Subcutaneous adipose tissue (tissue), 4 donors: ENCODE measurements around the gene ELMO1. TPM values are rescaled to one million over a fixed set of nuclear protein-coding genes. Genes with fewer than 3 reads are reported as not detected.

ENCODE experiments used
- CTCF ChIP-seq: fragments of 450-650 bp; IDR thresholded peaks from one replicate; pipeline ENCODE4 v1.5.1; 2016; ENCODE audit warnings: low read depth, mild to moderate bottlenecking, control low read depth, antibody characterized with exemption, moderate library complexity
- total RNA-seq, 4 donors: library from RNA; depleted of rRNA; stranded (reverse); fragments of >200 nt; gene quantifications; one replicate each; pipeline ENCODE4 v1.1.0, GENCODE V29; 2016

The ELMO1 gene
- total RNA-seq, 4 donors from 2014 or later, result 97.1 to 129 (median 126) TPM

- no peak for TF ChIP-seq CTCF
Measured at GRCh38 chr7:37149773-37150124, 298.9 kb downstream of the ELMO1 start.

DNA sequence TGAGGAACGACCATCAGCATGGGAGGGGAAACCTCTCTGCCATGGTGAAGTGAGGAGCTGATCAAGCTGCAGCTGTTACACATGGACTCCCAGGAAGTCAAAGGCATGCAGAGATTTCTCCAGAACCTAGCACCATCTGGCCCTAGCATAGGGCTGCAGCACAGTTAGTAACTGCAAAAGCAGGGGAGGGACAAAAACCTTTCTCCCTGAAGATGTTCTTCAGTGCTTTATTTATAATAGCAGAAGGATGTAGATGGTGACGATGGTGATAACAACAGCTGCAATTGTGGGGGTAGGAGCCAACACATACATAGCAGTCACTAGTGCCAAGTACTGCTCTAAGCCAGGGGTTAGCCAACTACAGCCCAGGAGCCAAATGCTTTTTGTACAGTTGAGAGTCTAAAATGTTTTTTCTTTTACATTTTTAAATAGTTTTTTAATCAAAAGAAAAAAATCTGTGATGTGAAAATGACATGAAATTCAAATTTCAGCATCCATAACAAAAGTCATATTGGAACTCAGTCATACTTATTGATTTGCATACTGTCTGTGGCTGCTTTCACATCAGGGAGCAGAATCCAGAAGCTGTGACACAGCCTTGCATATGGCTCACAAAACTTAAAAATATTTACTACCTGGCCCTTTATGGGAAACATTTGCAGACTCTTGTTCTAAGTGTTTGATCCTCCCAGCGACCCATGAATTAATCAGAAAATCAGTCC lies 299.5 kb downstream of the ELMO1 start:
- TF ChIP-seq CTCF, result no peak

GRCh38 chr7:37145682-37146081 lies 303.0 kb downstream of the ELMO1 start:
- TF ChIP-seq CTCF, result no peak

- no peak for TF ChIP-seq CTCF
Measured at GRCh38 chr7:37144423-37144822, 304.2 kb downstream of the ELMO1 start.

DNA sequence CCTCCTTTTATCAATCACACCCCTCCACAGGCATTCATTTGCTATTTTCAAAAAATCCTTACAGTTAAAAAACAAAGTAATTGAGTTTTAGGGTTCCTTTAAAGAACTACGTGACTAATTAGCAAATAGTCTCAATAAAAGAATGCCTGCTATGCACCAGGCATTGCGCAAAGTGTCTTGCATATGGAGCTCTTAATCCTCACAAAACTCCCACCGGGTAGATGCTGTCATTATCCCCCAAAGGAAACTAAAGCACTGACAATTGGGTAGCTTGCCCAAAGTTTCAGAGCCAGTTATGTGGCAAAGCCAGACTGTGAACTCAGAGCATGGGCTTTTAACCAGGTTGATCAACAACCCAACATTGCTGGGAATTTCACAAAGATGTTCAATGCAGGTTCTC lies 305.7 kb downstream of the ELMO1 start:
- no peak for TF ChIP-seq CTCF

GRCh38 chr7:37141742-37142141 lies 306.9 kb downstream of the ELMO1 start:
- TF ChIP-seq CTCF, result no peak

GRCh38 chr7:37131855-37132254 lies 316.8 kb downstream of the ELMO1 start:
- TF ChIP-seq CTCF, result no peak
